HG03460 (cell line): ENCODE data around the gene MTMR4.
"Not testable (repeated sequence)": the region's sequence is repeated elsewhere in the genome, so short reads cannot be mapped to it uniquely, and the experiment has no call there.

Experiments used
- ATAC-seq: cut with Tn5 transposase; IDR thresholded peaks from one replicate; pipeline ENCODE4 v1.9.1; 2021; ENCODE audit not compliant: unreplicated experiment

The MTMR4 gene

DNA sequence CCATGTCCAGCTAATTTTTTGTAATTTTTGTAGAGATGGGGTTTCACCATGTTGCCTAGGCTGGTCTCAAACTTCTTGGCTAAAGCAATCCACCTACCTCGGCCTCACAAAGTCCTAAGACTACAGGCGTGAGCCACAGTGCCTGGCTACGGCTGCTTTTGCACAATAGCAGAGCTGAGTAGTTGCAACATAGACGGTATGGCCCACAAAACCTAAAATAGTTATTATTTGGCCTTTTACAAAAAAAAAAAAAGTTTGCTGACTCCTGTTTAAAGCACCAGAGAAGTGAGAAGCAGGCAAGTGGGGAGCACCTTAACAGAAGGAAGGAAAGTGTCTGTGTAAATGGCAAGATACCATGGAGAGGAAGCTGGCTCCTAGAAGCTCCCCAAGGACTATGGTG is 20.9 kb downstream of the MTMR4 start:
- ATAC-seq: no peak

DNA sequence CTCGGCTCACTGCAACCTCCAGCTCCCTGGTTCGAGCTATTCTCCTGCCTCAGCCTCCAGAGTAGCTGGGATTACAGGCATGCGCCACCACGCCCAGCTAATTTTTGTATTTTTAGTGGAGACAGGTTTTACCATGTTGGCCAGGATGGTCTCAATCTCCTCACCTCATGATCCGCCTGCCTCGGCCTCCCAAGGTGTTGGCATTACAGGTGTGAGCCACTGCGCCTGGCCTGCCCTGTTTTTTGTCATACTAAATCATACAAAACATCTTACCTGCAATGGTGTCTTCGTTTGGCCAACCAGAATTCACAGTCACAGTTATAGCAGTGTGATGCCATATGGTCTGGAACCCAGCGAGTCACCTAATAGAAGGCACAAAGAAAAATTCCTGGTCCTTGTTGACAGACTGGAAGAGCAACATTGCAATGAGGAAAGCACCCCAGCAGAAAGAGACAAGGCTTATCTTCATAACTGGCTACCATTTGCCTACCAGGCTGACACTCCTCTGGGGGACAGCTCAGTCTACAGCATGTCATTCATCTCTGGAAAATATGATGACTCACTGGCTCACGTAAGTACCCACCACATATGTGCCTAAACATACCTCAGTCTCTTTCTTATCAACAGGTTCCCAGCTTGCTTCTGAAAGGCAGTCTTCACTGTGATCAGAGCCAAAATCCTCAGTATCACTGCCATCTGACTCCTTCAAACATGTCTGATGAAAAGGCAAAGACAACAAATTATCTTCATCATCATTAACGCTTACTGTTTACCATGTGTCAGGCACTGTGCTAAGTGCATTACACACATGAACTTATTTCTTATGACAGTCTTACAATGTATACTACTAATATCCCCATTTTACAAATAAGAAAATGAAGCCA is 22.0 kb downstream of the MTMR4 start:
- ATAC-seq: no peak

GRCh38 chr17:58491510-58492045 is 22.9 kb downstream of the MTMR4 start:
- ATAC-seq: no peak

DNA sequence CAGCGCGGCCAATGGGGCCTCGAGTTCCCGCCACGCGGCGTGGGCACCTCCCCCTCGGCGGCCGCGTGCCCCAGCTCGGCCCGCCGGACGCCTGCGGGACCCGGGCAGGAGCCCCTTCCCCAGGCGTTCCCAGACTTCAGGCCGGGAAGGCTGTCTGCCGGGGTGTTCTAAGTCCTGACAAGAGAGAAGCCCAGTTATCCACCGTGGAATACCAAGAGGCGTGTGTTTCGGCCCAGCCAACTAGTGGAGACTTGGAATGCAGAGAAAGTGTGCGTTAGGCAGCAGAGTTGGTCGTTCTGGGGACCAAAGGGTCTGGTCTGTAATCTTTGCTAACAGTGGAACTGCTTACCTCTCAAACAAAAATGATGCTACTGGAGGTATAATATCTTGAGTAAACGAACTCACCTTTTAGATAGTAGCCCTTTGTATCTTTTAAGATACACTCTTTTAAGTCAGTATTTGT is 26.0 kb downstream of the MTMR4 start:
- no peak for ATAC-seq

DNA sequence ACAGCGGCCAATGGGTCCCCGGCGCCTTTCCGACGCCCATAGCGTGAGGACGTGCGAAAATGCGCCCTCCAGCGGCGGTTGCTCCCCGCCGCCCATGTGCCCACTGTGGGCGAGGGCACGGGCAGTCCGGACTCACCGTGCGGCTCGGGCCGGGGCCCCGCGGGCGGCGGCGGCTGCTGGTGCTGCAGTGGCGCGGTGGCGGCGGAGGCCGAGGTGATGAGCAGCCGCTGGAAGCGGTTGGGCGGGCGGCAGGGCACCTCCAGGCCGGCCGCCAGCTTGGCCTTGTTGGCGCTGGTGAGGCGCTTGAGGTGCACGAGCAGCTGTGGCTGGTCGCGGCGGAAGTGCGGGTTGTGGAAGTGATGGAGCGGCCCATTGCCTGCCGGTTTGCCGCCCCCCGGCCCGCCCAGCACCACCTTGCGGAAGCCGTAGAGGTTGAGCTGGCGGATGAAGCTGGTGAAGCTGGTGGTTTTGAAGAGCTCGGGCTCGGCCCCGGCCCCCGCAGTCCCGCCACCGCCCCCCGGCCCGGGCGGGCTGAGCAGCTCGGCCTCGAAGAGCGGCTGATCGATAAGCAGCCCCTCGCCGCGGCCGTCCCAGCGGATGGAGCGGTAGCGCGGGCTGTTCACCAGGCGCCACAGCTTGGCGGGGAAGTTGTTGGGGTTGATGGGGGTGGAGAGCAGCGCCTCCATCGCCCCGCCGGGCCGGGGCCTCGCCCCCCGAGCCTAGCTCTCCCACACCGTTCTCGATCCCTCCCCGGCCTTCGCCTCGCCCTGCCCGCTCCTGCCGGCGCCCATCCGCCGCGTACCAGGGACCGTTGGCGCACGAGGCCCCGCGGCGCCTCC is 26.6 kb downstream of the MTMR4 start, which contains the start of gene HSF5:
TSS of gene HSF5 (minus strand) at position 820 of the 839 bp plus-strand sequence. CDS start at position 686, 134 bp downstream.
- no peak for ATAC-seq

GRCh38 chr17:58484600-58484999 is 29.8 kb downstream of the MTMR4 start:
- no peak for ATAC-seq

DNA sequence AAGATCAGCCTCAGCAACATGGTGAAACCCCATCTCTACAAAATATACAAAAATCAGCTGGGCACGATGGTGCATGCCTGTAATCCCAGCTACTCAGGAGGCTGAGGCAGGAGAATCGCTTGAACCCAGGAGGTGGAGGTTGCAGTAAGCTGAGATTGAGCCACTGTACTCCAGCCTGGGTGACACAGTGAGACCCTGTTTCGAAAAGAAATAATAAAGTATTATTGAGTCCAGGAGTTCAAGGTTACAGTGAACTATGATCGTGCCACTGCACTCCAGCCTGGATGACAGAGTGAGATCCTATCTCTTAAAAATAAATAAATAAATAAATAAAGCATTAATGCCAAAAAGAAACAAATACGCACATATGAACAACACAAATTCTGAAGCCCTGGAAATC is 32.6 kb downstream of the MTMR4 start:
- not testable (repeated sequence) for ATAC-seq

- no peak for ATAC-seq
These were observed 34.3 kb downstream of the MTMR4 start for GRCh38 chr17:58480090-58480489.

DNA sequence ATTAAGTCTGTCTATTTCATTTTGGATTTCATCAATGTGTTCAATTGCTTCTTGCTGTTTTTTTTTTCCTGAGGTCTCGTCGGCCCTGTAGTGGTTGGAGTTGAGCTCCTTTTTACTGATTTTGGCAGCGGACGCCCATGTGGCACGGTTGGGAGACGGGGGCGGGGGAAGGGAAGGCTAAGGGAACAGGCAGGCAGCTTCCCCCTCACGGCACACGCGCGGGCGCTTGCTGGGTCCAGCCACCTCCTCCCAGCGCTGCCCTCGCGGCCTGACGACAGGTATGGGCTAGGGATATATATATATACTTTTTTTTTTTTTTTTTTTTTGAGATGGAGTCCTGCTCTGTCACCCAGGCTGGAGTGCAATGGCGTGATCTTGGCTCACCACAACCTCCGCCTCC is 37.6 kb downstream of the MTMR4 start:
- ATAC-seq: no peak

GRCh38 chr17:58475985-58476384 is 38.5 kb downstream of the MTMR4 start:
- no peak for ATAC-seq

DNA sequence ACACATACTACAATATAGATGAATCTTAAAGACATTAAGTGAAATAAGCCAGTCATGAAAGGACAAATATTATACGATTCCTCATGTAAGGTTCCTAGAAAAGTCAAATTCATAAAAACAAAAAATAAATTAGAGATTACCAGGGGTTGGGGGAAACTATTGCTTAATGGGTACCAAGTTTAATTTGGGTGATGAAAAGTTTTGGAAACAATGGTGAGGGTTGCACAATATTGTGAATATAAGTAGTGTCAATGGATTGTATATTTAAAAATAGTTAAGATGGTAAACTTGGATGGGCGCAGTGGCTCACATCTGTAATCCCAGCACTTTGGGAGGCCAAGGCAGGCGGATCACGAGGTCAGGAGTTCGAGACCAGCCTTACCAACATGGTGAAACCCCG is 44.1 kb downstream of the MTMR4 start:
- no peak for ATAC-seq

GRCh38 chr17:58468944-58469343 is 45.5 kb downstream of the MTMR4 start:
- ATAC-seq: no peak

- no peak for ATAC-seq
These were observed 58.9 kb downstream of the MTMR4 start for GRCh38 chr17:58455491-58455890.

DNA sequence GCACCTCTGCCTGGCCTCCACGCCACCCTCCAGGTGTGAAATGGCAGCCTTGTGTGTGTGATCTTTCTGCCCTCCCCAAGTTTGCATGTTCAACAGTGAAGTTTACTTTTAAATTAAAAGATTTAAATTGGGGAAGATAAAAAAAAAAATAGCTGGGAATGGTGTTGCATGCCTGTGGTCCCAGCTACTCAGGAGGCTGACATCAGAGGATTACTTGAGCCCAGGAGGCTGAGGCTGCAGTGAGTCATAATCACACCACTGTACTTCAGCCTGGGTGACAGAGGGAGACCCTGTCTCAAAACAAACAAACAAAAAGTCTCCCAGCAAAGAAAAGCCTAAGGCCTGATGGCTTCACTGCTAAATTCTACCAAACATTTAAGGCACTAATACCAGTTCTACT is 61.7 kb downstream of the MTMR4 start:
- ATAC-seq: no peak

- ATAC-seq: no peak
These were observed 67.1 kb downstream of the MTMR4 start for GRCh38 chr17:58447039-58447975.

DNA sequence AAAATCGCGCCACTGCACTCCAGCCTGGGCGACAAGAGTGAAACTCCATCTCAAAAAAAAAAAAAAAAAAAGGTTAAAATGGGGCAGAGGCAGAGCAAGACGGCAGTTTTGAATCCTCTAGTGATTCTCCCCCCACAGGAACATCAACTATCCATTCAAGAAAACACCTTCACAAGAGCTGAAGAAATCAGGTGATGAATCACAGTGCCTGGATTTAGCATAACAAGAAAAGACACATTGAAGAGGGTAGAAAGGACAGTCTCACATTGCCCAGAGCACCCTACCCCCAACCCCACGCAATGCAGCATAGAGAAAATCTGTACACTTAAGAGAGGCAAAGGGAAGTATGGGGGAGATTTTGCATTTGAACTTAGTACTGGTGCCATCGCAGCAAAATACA is 68.4 kb downstream of the MTMR4 start:
- ATAC-seq: no peak
